GM23248 (cell line): ENCODE measurements around the gene TRAF7. TPM values are rescaled to one million over a fixed set of nuclear protein-coding genes. Genes with fewer than 3 reads are reported as not detected.

Experiments
- DNase-seq: peaks from one replicate; pipeline ENCODE4 v3.0.0-alpha.2; 2015
- H2AFZ ChIP-seq: fragments of 200-600 bp; sonication (generic); 2 replicates; pipeline ENCODE4 v1.6.1; 2016; ENCODE audit warnings: antibody characterized with exemption
- H3F3A ChIP-seq: fragments of 200-600 bp; sonication (generic); 2 replicates; pipeline ENCODE4 v1.6.1; 2016; ENCODE audit warnings: mild to moderate bottlenecking, antibody characterized with exemption, mixed run types; ENCODE audit not compliant: insufficient read depth
- H3K27ac ChIP-seq: fragments of 200-600 bp; sonication (generic); 2 replicates; pipeline ENCODE4 v1.5.1; 2016; ENCODE audit warnings: mild to moderate bottlenecking
- H3K27me3 ChIP-seq: fragments of 200-600 bp; sonication (generic); replicated peaks from 2 replicates; pipeline ENCODE4 v1.6.1; 2016; ENCODE audit warnings: mild to moderate bottlenecking; ENCODE audit not compliant: insufficient read depth
- H3K36me3 ChIP-seq: fragments of 200-600 bp; sonication (generic); 2 replicates; pipeline ENCODE4 v1.6.1; 2016; ENCODE audit warnings: low read depth, mild to moderate bottlenecking
- H3K4me1 ChIP-seq: fragments of 200-600 bp; sonication (generic); 2 replicates; pipeline ENCODE4 v1.6.1; 2016; ENCODE audit warnings: mild to moderate bottlenecking; ENCODE audit not compliant: insufficient read depth
- H3K4me2 ChIP-seq: fragments of 200-600 bp; sonication (generic); one replicate; pipeline ENCODE4 v1.6.1; 2016; ENCODE audit warnings: mild to moderate bottlenecking; ENCODE audit not compliant: unreplicated experiment
- H3K4me3 ChIP-seq: fragments of 200-600 bp; sonication (generic); 2 replicates; pipeline ENCODE4 v1.5.1; 2016; ENCODE audit warnings: mild to moderate bottlenecking
- H3K79me2 ChIP-seq: fragments of 200-600 bp; sonication (generic); 2 replicates; pipeline ENCODE4 v1.6.1; 2016; ENCODE audit warnings: mild to moderate bottlenecking; ENCODE audit not compliant: insufficient read depth
- H3K9ac ChIP-seq: fragments of 200-600 bp; sonication (generic); 2 replicates; pipeline ENCODE4 v1.6.1; 2016; ENCODE audit warnings: mild to moderate bottlenecking
- H3K9me2 ChIP-seq: fragments of 200-600 bp; sonication (generic); 2 replicates; pipeline ENCODE4 v1.6.1; 2016; ENCODE audit warnings: mixed run types, mild to moderate bottlenecking, moderate library complexity; ENCODE audit not compliant: insufficient read depth
- H3K9me3 ChIP-seq: fragments of 200-600 bp; sonication (generic); one replicate; pipeline ENCODE4 v1.6.1; 2017; ENCODE audit warnings: low read depth
- H4K20me1 ChIP-seq: fragments of 200-600 bp; sonication (generic); 2 replicates; pipeline ENCODE4 v1.6.0; 2016; ENCODE audit not compliant: insufficient read depth
- EZH2 ChIP-seq: fragments of 200-600 bp; sonication (generic); IDR thresholded peaks from 2 replicates; pipeline ENCODE4 v1.6.1; 2018; ENCODE audit warnings: antibody characterized with exemption, mild to moderate bottlenecking; ENCODE audit not compliant: insufficient read depth, poor library complexity, severe bottlenecking
- EZH2phosphoT487 ChIP-seq: fragments of 200-600 bp; sonication (generic); IDR thresholded peaks from 2 replicates; pipeline ENCODE4 v1.6.1; 2018; ENCODE audit warnings: antibody characterized with exemption, moderate library complexity, mild to moderate bottlenecking, low read depth; ENCODE audit not compliant: insufficient read depth
- WGBS, 2 experiments: methylation state at CpG; one replicate each; pipeline ENCODE4 v1.1.6; 2015 to 2017; ENCODE audit warnings: low lambda C conversion rate in 2 of 2, low coverage in 1 of 2; ENCODE audit errors: missing lambda C conversion rate in 2 of 2; 5-methylcytosine and 5-hydroxymethylcytosine counted together
- in situ Hi-C: fragments of 300-500 bp; cut with MboI; formaldehyde crosslinking; loops from 2 replicates; pipeline ENCODE4 v1.15.0; 2020
- polyA plus RNA-seq: library from polyadenylated mRNA; unstranded; fragments of >200 nt; fragmentation: Nextera tagmentation; extraction: Ambion mirVana; gene quantifications from 2 replicates; pipeline ENCODE4 v1.2.1, GENCODE V29; 2016
- total RNA-seq: library from RNA; depleted of rRNA; stranded (reverse); fragments of >200 nt; shearing (Covaris generic); gene quantifications from 2 replicates; pipeline ENCODE4 v1.2.3, GENCODE V29; 2014

The TRAF7 gene
- total and polyA plus RNA-seq, 2 experiments from 2014 or later: 29.3 to 72.7 TPM

- H2AFZ ChIP-seq: no peak overlapping the region
- in situ Hi-C loops: no loop called here
- H3K27me3 ChIP-seq: no peaks in the 10 kb centered on the region
- no peak overlapping the region for H3K4me3 ChIP-seq
- no peak for DNase-seq
- H3K79me2 ChIP-seq: peaks cover 20% of the 10 kb centered on the region
- 94 to 95% methylated on average over 22 to 23 of the region's 23 CpGs for WGBS, 2 experiments
- TF ChIP-seq EZH2 (no peak), EZH2phosphoT487 (no peak)
- no peak overlapping the region for H3K4me2 ChIP-seq
- no peaks in the 10 kb centered on the region for H3K9me3 ChIP-seq
- H3K4me1 ChIP-seq: peaks cover 3% of the 10 kb centered on the region; the same call in 1 of the 2 replicates
- no peak overlapping the region for H3K27ac ChIP-seq
- no peaks in the 10 kb centered on the region for H3K36me3 ChIP-seq
- no peaks in the 10 kb centered on the region for H3K9me2 ChIP-seq
- no peak overlapping the region for H3K9ac ChIP-seq
- H3F3A ChIP-seq: no peaks in the 10 kb centered on the region
- H4K20me1 ChIP-seq: no peaks in the 10 kb centered on the region
These were observed 51.3 kb downstream of the TRAF7 start for GRCh38 chr16:2206780-2207433.

- Histone ChIP-seq H3K9me3 (no peaks in the 10 kb centered on the region), H2AFZ (no peak overlapping the region), H3K4me3 (no peak overlapping the region), H3K27ac (no peak overlapping the region), H4K20me1 (no peaks in the 10 kb centered on the region), H3K9ac (no peak overlapping the region), H3K4me2 (no peak overlapping the region), H3K79me2 (peaks cover 30% of the 10 kb centered on the region), H3K27me3 (no peaks in the 10 kb centered on the region), H3F3A (no peaks in the 10 kb centered on the region), H3K36me3 (no peaks in the 10 kb centered on the region), H3K4me1 (peaks cover 7% of the 10 kb centered on the region), H3K9me2 (no peaks in the 10 kb centered on the region)
- DNase-seq: no peak
- 88 to 91% methylated on average over 6 to 9 of the region's 9 CpGs for WGBS, 2 experiments
- in situ Hi-C loops: no loop called here
- TF ChIP-seq EZH2phosphoT487 (no peak), EZH2 (no peak)
These were observed 52.3 kb downstream of the TRAF7 start for GRCh38 chr16:2207872-2208271.

DNA sequence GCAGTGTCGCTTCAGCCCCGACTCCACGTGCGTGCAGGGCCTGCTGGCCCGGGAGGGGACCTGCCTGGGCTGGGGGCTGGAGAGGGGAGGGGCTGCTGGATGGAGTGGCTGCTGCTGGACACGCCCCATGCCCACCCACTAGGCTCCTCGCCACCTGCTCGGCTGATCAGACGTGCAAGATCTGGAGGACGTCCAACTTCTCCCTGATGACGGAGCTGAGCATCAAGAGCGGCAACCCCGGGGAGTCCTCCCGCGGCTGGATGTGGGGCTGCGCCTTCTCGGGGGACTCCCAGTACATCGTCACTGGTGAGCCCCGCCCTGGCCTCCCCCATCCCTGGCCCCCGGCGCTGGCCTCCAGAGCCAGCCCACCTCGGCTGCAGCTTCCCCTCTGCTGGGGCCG, 52.7 kb downstream of the TRAF7 start:
- WGBS, 2 experiments: 83% methylated on average over 15 to 23 of the region's 23 CpGs
- no peak overlapping the region for H2AFZ ChIP-seq
- in situ Hi-C loops: no loop called here
- no peaks in the 10 kb centered on the region for H3K9me2 ChIP-seq
- peaks cover 34% of the 10 kb centered on the region for H3K79me2 ChIP-seq
- no peak for DNase-seq
- no peaks in the 10 kb centered on the region for H3K27me3 ChIP-seq
- H3K4me2 ChIP-seq: no peak overlapping the region
- no peaks in the 10 kb centered on the region for H3K36me3 ChIP-seq
- no peaks in the 10 kb centered on the region for H3K9me3 ChIP-seq
- TF ChIP-seq EZH2 (no peak), EZH2phosphoT487 (no peak)
- no peaks in the 10 kb centered on the region for H4K20me1 ChIP-seq
- no peaks in the 10 kb centered on the region for H3F3A ChIP-seq
- no peak overlapping the region for H3K9ac ChIP-seq
- no peak overlapping the region for H3K4me3 ChIP-seq
- peaks cover 11% of the 10 kb centered on the region for H3K4me1 ChIP-seq
- no peak overlapping the region for H3K27ac ChIP-seq

- H3K4me2 ChIP-seq: no peak overlapping the region
- in situ Hi-C loops: no loop called here
- H3K4me3 ChIP-seq: no peak overlapping the region
- no peak overlapping the region for H2AFZ ChIP-seq
- no peaks in the 10 kb centered on the region for H3F3A ChIP-seq
- no peak for DNase-seq
- H3K9me3 ChIP-seq: no peaks in the 10 kb centered on the region
- H3K27ac ChIP-seq: no peak overlapping the region
- H3K9me2 ChIP-seq: no peaks in the 10 kb centered on the region
- WGBS, 2 experiments: 93 to 95% methylated on average over 8 to 9 of the region's 9 CpGs
- no peaks in the 10 kb centered on the region for H3K27me3 ChIP-seq
- H3K9ac ChIP-seq: no peak overlapping the region
- TF ChIP-seq EZH2: no peak
- TF ChIP-seq EZH2phosphoT487: no peak
- peaks cover 39% of the 10 kb centered on the region for H3K79me2 ChIP-seq
- H3K4me1 ChIP-seq: peaks cover 14% of the 10 kb centered on the region
- H3K36me3 ChIP-seq: no peaks in the 10 kb centered on the region
- no peaks in the 10 kb centered on the region for H4K20me1 ChIP-seq
These were observed 53.2 kb downstream of the TRAF7 start for GRCh38 chr16:2208772-2209171.
